ENCODE data around the gene PEX10.

GRCh38 chr1:2391931-2392509, 20.3 kb downstream of the PEX10 start:
- TF ChIP-seq CTCF (conservative IDR thresholded peaks at IDR 0.05) (no peak), ZFX (IDR thresholded peaks at IDR 0.05) (peak; percentile 69; the same call in 1 of the 2 replicates)

Measured in C4-2B (cell line).